Astrocyte of the hippocampus (primary cell): ENCODE measurements around the gene SLC17A4.

ENCODE experiments used
- DNase-seq: peaks from one replicate; pipeline ENCODE4 v3.0.0; 2011; ENCODE audit warnings: low read depth, low spot score

The SLC17A4 gene, protein sequence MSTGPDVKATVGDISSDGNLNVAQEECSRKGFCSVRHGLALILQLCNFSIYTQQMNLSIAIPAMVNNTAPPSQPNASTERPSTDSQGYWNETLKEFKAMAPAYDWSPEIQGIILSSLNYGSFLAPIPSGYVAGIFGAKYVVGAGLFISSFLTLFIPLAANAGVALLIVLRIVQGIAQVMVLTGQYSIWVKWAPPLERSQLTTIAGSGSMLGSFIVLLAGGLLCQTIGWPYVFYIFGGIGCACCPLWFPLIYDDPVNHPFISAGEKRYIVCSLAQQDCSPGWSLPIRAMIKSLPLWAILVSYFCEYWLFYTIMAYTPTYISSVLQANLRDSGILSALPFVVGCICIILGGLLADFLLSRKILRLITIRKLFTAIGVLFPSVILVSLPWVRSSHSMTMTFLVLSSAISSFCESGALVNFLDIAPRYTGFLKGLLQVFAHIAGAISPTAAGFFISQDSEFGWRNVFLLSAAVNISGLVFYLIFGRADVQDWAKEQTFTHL

DNA sequence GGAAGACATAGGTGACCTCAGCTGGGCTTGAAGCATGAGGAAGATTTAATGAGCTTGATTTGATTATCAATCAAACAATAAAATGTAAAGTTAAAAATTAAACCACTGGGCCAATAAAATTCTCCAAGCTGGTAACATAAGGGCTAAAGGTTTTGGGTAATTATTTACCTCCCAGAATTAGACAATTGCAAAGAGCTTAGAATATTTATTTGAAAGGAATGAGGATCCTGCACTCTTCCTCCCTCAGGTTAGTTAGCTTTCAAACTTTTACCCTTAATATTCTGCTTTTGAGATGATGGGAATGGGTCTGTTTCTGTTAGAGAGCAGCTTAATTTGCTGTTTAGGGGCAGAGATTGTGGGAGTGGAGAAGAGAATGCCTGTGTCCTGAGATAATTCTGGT, at the start of gene SLC17A4:
Gene SLC17A4 (plus strand): TSS at position 208 of the 400 bp plus-strand sequence. CDS start 7,221 bp downstream, outside the sequence.
- DNase-seq = no peak

DNA sequence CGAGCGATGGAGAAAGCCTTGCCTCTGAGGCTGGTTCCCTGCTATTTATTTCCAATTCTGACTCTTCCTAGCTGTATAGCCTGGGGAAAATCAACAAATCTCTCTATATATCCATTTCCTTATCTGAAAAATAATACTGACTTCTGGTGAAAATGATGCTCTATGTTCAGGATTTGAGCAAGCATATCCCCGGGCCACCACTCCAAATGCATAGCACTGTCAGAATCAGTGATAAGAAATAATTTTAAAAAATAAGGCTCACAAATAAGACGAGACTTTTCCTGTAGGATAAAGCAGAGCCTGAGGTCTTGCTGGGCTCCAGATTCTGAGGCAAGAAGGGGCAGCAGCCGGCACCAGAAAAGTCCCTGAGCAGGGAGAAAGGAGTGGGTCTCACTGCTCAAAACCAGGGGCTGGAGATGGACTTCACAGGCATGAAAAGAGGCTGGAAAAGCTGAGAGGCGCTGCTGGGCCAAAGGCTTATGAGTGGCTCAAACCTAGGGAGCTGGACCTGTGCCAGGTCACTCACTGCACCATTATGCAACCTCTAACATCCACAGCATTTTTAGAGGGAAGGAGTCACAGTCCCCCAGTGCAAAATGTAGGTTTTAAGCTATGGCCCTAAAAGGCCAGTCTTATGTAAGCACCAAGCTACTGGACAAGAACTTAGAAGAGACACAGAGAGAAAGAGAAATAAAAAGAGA, 48.1 kb upstream of the SLC17A4 start:
- no peak for DNase-seq

DNA sequence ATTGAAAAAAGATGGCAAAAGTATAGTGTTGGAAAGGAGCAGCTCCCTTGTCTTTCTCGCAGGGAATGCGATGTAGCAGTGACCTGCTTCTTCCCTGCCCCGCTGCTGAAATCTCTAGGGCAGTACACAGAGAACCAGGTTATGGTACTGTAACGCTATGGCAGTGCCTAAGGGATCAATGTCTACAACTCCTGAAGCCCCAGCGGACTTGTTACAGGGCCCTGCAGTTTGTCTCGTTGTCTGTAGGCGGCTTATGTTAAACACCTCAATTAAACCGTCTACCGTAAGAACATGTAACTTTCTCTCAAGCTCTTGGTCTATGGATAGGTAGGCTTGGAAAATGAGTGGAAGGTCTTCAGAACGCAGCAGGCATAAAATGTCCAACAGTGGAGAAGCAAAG, 44.8 kb upstream of the SLC17A4 start:
- no peak for DNase-seq

DNA sequence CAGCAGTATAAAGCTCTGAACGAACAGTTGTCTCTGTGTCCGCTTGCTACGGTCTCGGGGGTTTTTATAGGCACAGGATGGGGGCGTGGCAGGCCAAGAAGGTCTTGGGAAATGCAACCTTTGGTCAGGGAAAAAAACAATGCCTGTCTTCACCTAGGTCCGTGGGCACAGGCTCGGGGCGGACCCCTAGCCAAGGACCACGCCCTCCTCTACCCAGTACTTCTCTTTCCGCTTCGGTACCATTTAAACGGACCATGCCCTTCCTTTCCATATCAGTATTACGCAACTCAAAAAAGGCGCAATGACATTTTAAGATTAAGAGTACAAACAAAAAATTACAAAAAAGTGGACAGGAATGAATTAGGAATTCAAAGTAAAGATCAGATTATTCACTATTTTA, 44.3 kb upstream of the SLC17A4 start:
- no peak for DNase-seq

DNA sequence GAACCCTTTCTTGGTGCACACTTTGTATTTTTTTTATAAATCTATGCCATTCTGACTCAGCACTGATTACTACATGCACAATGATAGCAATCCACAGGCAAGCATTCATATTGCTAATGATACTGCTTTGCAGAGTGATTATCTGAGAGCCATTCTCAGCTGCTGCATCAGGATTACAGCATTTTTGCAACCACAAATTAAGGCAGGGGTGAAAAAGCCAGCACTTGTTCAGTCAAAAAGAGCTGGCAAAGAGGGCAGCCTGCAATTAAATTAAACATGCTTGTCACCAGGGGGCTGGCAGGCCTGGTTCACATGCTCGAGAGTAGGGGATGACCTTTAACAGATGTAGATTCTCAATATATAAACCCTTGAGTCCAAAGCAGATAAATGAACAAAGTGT, 40.7 kb upstream of the SLC17A4 start:
- peak; percentile 15 for DNase-seq

DNA sequence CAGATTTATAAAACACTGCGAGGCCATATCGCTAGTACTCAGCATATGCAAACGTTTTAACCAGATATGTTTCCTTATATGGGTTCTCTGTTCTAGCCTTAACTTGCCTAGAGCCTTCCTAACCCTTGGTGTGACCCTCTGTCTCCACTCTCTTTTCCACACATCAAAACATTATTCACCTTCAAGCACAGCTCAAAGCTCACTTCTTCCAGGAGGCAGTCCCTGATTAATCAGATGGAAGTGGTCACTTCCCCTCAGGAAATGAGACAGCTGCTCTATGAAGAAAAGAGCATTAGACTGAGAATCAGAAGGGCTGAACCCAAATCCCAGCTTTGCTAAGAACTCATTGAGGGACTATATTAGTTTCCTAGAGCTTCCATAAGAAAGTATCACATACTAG, 39.8 kb upstream of the SLC17A4 start:
- no peak for DNase-seq

DNA sequence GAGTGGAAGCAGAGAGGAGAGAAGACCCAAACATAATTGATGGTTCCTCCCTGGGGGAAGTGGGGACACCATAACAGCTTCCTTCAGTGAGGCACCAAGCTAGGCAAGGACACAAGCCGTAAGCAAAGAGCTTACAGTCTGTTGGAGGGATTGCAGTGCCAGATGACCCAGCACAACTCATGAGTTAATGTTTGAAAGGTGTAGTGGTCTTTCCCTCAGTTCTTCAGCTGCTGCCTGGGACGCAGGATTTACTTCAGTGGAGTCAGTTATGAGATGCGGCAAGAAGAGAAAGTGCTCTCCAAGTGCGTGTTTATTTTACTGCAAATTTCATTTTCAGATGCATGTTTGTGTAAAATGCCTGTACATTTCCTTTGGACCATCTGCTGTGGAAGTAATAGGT, 38.7 kb upstream of the SLC17A4 start:
- DNase-seq = no peak

DNA sequence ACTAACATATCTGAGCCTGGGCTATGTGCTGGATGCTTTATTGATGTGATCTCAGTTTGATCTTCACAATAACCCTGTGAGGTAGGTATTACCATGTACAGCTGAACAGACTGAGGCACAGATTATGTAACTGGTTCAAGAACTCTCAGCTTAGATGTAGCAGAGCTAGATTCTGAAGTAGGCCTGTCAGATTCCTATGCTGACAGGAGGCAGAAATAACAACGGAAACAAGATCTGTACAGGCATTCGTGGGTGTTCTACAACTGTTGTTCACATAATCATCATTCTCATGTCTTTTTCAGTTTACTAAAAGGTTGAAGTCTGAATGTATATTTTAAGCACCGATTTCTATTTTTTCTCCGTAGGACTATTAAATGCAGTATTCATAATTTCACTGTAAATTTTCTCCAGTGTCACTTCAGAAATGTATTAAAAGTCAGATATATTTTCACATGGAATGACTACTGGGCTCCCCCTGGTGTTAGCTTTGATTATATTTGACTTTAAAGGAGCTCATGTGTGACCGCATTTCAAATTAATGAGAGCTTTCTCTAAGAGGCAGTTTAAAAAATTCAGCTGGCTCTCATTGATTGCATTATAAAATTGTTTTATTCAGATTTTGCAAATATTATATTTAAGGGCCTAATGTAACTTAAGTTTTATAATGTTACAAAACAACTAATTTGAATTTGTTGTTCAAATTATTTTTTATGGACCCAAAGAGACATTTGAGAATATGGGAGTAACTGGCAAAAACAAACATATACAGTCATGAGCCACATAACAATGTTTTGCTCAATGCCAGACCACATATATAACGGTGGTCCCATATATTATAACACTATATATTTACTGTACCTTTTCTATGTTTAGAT, 36.4 kb upstream of the SLC17A4 start:
- peak; percentile 60 for DNase-seq

DNA sequence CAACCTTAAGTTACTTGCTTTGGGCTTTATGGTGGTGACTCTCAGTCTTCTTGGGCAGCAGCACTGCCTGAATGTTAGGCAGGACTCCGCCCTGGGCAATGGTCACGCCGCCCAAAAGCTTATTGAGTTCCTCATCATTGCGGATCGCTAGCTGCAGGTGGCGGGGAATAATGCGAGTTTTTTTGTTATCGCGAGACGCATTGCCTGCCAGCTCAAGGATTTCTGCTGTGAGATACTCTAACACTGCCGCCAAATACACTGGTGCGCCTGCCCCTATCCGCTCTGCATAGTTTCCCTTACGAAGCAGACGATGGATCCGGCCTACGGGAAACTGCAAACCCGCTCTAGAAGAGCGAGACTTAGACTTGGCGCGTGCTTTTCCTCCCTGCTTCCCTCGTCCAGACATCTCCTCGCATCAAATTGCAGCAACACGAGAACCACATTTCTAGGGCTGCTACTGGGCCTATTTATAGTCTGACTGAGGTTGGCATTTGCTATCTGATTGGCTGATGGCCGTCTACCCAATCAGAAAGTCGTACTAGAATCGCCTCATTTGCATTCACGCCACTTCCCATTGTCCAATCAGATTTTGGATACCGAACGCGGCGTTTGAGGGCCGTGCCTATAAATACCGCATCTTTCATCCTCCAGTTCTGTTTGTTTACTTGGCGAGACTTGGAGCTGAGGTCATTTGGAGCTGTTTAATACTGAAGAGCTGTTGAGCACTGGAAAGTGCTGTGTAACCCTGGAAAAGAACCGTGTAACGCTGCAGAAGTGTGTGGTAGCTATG, 28.2 kb upstream of the SLC17A4 start:
- no peak for DNase-seq

DNA sequence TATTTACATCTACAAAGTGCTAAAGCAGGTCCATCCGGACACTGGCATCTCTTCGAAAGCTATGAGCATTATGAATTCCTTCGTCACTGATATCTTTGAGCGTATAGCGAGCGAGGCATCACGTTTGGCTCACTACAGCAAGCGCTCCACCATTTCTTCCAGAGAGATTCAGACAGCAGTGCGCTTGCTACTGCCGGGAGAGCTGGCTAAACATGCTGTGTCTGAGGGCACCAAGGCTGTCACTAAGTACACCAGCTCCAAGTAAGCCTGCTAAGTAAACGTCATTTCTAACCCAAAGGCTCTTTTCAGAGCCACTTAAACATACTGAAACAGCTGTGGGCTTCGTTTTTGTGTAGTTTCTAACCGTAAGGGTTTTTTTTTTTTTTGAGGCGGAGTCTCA, 27.5 kb upstream of the SLC17A4 start:
- DNase-seq = no peak

DNA sequence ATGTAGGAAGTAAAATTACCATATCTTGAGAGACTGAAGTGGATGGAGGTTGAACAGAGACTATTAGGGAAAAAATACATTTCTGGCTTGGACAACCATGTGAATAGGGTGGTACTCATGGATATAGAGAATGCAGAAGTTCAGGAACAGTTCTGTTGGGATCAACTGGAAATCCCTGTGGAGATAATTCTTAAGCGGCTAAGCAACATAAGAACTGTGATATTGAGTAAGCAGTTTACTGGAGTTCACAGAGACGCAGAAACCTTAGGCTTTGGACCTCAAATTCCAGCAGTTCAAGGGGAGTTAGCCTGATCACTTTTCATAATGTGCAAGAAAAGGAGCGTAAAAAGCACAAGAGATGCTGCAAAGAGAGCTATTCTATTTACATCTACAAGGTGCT, 23.6 kb upstream of the SLC17A4 start:
- no peak for DNase-seq

DNA sequence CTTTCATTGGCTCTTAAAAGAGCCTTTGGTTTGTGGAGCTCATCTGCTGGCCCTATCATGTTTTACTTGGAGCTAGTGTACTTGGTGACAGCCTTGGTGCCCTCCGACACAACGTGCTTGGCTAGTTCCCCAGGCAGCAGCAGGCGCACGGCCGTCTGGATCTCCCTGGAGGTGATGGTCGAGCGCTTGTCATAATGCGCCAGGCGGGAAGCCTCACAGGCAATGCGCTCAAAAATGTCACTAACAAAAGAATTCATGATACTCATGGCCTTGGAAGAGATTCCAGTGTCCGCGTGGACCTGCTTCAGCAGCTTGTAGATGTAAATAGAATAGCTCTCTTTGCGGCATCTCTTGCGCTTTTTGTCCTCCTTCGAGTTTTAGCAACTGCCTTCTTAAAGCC, 22.8 kb upstream of the SLC17A4 start:
- DNase-seq = no peak

DNA sequence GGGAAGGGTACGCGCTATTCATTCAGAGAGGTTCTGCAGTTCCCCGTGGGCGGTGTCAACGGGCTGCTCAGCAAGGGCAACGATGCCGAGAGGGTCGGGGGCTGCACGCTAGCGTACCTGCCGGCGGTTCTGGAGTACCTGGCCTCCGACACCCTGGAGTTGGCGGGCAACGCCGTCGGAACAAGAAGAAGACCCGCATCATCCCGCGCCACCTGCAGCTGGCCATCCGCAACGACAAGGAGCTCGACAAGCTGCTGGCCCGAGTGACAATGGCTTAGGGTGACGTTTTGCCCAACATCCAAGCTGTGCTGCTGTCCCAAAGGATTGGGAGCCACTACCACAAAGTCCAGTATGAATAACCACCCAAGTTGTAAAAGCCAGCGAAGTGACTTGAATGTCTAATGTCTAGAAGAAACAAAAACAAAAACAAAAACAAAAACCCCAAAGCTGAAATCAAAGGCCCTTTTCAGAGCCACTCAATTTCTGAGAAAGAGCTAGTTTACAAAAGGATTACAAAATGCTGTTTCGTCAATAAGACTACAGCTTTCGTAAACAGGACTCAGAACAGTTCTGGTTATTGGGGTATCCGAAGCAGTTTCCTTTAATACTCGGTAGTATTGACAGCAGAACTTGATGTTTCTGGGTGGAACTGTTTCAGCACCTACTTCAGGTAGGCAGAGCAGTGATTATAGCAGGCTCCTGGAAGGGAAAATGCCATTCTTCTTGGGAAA, 21.9 kb upstream of the SLC17A4 start:
- DNase-seq = no peak

DNA sequence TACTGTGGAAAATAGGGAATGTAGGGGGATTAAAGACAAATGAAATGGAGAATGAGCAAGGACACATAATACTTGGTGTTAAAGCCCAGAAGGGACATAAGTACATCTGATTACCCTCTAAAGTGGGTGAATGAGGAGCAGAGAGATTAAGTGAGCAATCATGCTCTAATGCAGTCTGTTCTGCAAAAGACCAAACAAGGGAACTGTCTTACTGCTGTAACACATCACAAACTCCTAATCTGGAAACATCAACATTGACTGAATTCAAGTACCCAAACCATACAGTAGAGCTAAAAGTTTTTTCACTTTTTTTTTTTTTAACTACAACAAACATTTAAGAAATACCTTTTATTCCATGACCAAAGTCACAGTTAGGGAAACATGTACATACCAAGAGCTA, 19.3 kb upstream of the SLC17A4 start:
- no peak for DNase-seq

DNA sequence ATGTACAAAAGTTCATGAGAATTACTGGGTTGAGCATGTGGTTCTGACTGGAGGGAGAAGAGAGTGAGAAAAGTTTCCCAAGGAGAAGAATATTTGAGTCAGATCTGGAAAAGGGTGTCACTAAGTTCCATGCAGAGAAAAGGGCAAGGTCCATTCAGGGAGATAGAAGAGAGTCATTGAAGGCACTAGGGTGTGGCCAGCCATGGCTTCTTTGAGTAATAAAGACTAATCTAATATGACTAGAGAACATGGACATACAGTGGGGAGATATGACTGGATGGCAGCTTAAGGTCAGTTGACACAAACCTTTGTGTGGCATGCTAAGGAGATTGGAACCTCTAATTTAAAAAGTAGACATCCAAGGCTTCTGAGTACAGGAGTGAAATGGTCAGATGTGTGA, 10.7 kb upstream of the SLC17A4 start:
- no peak for DNase-seq

DNA sequence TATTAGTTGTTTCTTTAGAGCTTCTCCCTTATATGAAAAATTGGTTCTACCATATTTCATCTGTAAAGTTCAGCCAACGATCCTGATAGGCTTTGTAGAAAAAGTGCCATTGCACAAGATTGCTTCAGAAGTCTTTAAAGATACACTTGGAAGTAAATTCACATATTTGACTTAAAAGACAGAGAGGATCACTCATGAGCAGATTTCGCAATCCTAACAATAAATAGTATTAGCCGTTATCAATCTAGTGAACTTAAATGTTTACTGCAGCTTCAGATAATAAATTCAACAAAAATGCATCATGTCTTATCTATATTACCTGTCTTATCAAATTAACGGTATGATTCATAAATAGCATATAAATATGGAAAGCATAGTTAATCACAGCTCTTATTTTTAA, 8.7 kb upstream of the SLC17A4 start:
- no peak for DNase-seq

DNA sequence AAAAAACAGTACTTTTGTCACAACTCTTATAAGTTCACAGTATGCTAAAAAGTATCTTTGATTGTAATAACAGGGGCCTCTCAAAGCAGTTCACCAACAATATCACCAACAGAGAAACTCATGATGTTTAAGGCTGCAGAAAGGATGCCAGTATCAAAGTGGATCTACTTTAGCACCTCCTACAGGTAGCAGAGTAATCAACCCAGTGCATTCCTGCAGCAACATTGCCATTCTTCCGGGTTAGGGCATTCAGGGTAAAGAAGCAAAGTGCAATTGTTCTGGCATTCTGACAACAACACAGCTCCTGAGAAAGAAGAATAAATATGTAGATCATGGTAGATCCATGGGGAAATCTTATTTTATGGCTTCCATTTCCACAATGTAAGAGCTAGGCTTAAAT, 7.6 kb upstream of the SLC17A4 start:
- DNase-seq = no peak

DNA sequence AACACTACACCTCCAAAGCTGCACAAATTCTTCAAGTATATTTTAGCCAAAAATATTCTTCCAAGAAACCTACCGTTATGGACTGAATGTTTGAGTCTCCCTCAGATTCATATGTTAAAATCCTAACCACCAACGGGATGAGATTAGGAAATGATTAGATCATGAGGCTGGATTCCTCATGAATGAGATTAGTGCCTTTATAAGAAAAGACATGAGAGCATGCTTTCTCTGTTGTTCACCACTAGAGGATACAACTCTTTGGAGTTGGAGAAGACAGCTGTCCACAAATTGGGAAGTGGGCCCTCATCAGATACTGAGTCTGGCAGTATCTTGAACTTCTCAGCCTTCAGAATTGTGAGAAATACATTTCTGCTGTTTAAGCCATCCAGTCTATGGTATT, 7.1 kb upstream of the SLC17A4 start:
- no peak for DNase-seq

DNA sequence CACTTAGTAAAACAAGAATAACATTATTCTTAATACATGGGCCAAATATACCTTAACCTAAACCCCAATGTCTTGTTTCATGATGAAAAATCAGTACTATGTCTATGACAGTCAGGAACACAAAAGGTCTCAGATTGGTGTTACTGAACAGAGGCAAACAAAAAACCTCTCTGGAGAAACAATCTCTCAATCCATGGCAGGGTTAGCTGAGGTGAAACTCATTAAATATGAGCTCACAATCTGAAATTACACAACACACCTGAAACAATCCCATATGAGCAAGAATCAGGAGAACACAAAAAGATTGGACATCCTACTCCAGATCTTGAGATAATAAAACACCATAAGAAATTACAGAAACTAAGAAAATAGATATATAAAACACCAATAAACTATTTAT, 6.5 kb upstream of the SLC17A4 start:
- DNase-seq = no peak
